ENCODE measurements around the gene SIX3. TPM values are rescaled to one million over a fixed set of nuclear protein-coding genes. Genes with fewer than 3 reads are reported as not detected.

Gene SIX3
- total RNA-seq, 8 experiments from 2014 or later: 0.08 to 0.47 (median 0.22) TPM; not detected in 4

GRCh38 chr2:44939106-44940048 lies 2.1 kb upstream of the SIX3 start:
- H3K4me1 ChIP-seq (replicated peaks in 1 of 2): peaks cover 6 to 35% of the 10 kb centered on the region in 2 donors
- in situ Hi-C loops (cut with MboI; ENCODE audit: low pct_unique_long_range_greater_than_20kb in 2 of 9, low sequenced_read_pairs in 9 of 9, unreplicated experiment in 9 of 9): loop anchor here in 1 of 9 experiments (25.0 kb wide), 1 partner anchor 452 kb away; no protein-coding TSS in a partner anchor
- peak overlapping the region in 1 of 5 donors; percentile 13 for H3K4me3 ChIP-seq
- no peak for ATAC-seq (replicated peaks in 6 of 8)
- 0 to 80% (median 17%) methylated on average over 1 to 7 of the region's 42 CpGs; no CpG with 5 or more reads in 2 of the 10 experiments for WGBS, 10 experiments
- H3K27ac ChIP-seq: no peak overlapping the region

DNA sequence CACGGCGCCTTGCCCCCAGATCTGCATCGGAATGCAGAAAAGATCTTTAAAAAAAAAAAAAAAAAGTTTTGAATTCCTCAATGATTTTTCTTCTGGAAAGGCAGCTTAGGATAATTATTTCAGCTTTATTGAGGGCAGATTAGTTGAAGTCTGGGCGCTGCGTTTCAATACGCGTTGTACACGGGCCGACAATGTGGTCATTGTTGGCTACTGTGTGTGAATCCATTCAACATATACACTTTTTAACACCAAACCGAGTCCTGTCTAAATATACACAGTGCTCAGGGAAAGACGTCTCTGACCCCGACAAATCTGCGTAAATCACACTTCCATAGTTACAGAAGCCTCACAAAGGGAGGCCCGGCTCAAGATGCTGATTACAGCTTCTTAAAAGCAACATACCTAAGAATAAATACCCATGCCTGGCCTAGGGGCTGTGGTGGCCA lies 1.4 kb upstream of the SIX3 start:
- in situ Hi-C loops (cut with MboI; ENCODE audit: low pct_unique_long_range_greater_than_20kb in 2 of 9, low sequenced_read_pairs in 9 of 9, unreplicated experiment in 9 of 9): loop anchor here in 1 of 9 experiments (25.0 kb wide), 1 partner anchor 453 kb away; no protein-coding TSS in a partner anchor
- no peak for ATAC-seq (replicated peaks in 6 of 8)
- 0 to 93% (median 20%) methylated on average over 1 to 12 of the region's 14 CpGs; no CpG with 5 or more reads in 1 of the 10 experiments for WGBS, 10 experiments
- Histone ChIP-seq H3K4me1 (replicated peaks in 1 of 2) (peaks cover 6 to 31% of the 10 kb centered on the region in 2 donors), H3K4me3 (no peak overlapping the region), H3K27ac (no peak overlapping the region)

- Histone ChIP-seq H3K4me3 (peak overlapping the region in 1 of 5 donors; percentile 30), H3K4me1 (replicated peaks in 1 of 2) (peaks cover 6 to 25% of the 10 kb centered on the region in 2 donors), H3K27ac (no peak overlapping the region)
- no peak for ATAC-seq (replicated peaks in 6 of 8)
- 0 to 45% (median 11%) methylated on average over 1 to 9 of the region's 25 CpGs; no CpG with 5 or more reads in 2 of the 10 experiments for WGBS, 10 experiments
- in situ Hi-C loops (cut with MboI; ENCODE audit: low pct_unique_long_range_greater_than_20kb in 2 of 9, low sequenced_read_pairs in 9 of 9, unreplicated experiment in 9 of 9): loop anchor here in 1 of 9 experiments (25.0 kb wide), 1 partner anchor 454 kb away; no protein-coding TSS in a partner anchor
Observed at GRCh38 chr2:44940732-44941464, 604 bp upstream of the SIX3 start.

GRCh38 chr2:44942304-44943030 lies 965 bp downstream of the SIX3 start:
- in situ Hi-C loops (cut with MboI; ENCODE audit: low pct_unique_long_range_greater_than_20kb in 2 of 9, low sequenced_read_pairs in 9 of 9, unreplicated experiment in 9 of 9): loop anchor here in 1 of 9 experiments (25.0 kb wide), 1 partner anchor 455 kb away; no protein-coding TSS in a partner anchor
- 0 to 20% (median 16%) methylated on average over 1 to 7 of the region's 69 CpGs; no CpG with 5 or more reads in 7 of the 10 experiments for WGBS, 10 experiments
- H3K27ac ChIP-seq: no peak overlapping the region
- peak overlapping the region in 3 of 5 donors; percentile 23 to 32 (median 30) for H3K4me3 ChIP-seq
- H3K4me1 ChIP-seq (replicated peaks in 1 of 2): peaks cover 6 to 25% of the 10 kb centered on the region in 2 donors
- ATAC-seq (replicated peaks in 6 of 8): peak in 1 of 8 experiments; percentile 9

DNA sequence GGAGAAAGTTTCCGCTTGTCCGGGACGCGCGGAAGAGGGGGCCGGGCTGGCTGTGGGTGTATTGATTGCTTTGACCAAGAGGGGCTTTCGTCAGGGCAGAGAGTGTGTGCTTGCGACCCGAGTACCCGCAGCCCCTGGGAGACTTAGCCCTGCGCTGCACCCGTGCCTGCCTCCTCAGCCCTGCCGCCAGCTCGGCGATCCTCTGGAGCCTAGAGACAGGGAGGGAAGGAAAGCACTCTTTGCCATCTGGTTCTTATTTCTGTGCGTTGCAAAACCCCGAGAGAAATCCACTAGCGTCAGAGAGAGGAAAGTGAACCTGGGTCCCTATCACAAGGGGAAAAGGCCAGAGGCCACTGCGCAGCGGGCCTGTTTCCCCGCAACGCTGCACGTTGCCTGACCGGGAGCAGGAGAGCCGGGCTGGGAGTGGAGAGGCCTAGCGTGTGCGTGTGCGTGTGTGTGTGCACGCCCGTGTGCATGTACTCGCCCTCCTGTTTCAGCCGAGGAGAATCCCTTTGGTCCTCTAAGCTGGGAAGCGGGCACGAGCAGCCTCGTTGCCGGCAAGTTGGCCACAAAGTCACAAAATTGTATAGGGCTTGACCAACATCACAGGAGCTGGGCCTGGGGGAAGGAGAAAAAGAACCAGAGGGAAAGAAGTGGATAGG lies 1.7 kb downstream of the SIX3 start:
- H3K4me3 ChIP-seq: peak overlapping the region in 1 of 5 donors; percentile 11
- ATAC-seq (replicated peaks in 6 of 8): no peak
- H3K4me1 ChIP-seq (replicated peaks in 1 of 2): peaks cover 6 to 21% of the 10 kb centered on the region in 2 donors
- WGBS, 10 experiments: 0 to 70% (median 42%) methylated on average over 2 to 9 of the region's 36 CpGs; no CpG with 5 or more reads in 4 of the 10 experiments
- in situ Hi-C loops (cut with MboI; ENCODE audit: low pct_unique_long_range_greater_than_20kb in 2 of 9, low sequenced_read_pairs in 9 of 9, unreplicated experiment in 9 of 9): loop anchor here in 1 of 9 experiments (25.0 kb wide), 1 partner anchor 456 kb away; no protein-coding TSS in a partner anchor
- H3K27ac ChIP-seq: no peak overlapping the region

DNA sequence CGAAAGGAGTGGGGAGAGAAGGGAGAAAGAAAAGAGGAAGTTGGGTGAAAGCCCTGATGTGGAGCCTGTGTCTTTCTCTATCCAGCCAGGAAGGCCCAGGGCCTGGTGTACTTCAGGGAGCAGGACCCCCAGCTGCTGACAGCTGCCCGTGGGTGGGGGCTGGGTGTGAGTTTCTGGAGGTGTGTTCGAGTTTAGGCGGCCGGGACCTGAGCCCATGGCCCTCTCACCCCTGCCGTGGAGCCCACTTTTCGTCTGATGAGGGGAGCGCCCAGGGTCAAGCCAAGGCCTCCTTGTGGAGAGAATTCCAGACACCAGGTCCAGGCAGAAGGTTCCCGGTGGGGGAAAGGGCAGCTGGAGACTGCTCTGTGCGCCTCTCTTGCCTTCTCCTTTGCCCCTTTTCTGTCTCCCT lies 2.2 kb downstream of the SIX3 start:
- Histone ChIP-seq H3K27ac (no peak overlapping the region), H3K4me1 (replicated peaks in 1 of 2) (peaks cover 6 to 16% of the 10 kb centered on the region in 2 donors), H3K4me3 (no peak overlapping the region)
- no peak for ATAC-seq (replicated peaks in 6 of 8)
- 46 to 71% (median 50%) methylated on average over 4 to 6 of the region's 10 CpGs; no CpG with 5 or more reads in 5 of the 10 experiments for WGBS, 10 experiments
- in situ Hi-C loops (cut with MboI; ENCODE audit: low pct_unique_long_range_greater_than_20kb in 2 of 9, low sequenced_read_pairs in 9 of 9, unreplicated experiment in 9 of 9): loop anchor here in 1 of 9 experiments (25.0 kb wide), 1 partner anchor 456 kb away; no protein-coding TSS in a partner anchor

- in situ Hi-C loops (cut with MboI; ENCODE audit: low pct_unique_long_range_greater_than_20kb in 2 of 9, low sequenced_read_pairs in 9 of 9, unreplicated experiment in 9 of 9): loop anchor here in 1 of 9 experiments (25.0 kb wide), 1 partner anchor 457 kb away; no protein-coding TSS in a partner anchor
- WGBS, 10 experiments: 0 to 45% (median 21%) methylated on average over 1 to 10 of the region's 62 CpGs; no CpG with 5 or more reads in 6 of the 10 experiments
- Histone ChIP-seq H3K27ac (no peak overlapping the region), H3K4me3 (peak overlapping the region in 1 of 5 donors; percentile 14), H3K4me1 (replicated peaks in 1 of 2) (peaks cover 11 to 15% of the 10 kb centered on the region in 2 donors)
- peak in 2 of 8 experiments; percentile 8 to 14 for ATAC-seq (replicated peaks in 6 of 8)
Observed at GRCh38 chr2:44944102-44944951, 2.8 kb downstream of the SIX3 start.

DNA sequence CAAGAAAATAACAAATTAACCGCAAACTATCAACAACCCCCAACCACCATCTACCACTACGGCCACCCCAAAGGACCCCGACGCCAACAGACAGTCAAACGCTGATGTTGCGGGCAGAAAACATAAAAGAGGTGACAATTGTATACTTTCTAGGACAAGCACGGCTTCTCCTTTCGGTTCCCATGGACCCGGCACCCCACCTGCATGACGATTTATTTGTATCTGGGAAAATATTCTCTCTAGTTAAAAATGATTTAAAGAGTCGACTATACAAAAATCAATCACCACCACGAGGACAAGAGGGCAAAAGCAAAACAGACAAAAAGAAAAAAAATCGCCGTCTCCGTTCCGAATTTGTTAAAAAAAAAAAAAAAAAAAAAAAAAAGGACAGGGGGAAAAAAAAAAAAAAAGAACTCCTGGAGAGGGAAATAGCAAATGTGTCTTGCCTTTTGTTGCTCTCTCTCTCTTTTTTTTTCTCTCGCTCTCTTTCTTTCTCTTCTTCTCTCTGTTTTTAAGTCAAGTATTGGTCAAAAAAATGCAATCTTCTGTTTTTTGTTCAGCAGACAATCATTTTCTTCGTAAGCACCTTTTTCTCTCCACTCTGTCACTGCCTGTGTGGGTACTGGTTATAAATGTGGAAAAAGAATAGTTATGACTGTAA lies 3.6 kb downstream of the SIX3 start:
- Histone ChIP-seq H3K27ac (no peak overlapping the region), H3K4me1 (replicated peaks in 1 of 2) (peaks cover 16 to 19% of the 10 kb centered on the region in 2 donors), H3K4me3 (no peak overlapping the region)
- WGBS, 10 experiments: 0 to 38% (median 15%) methylated on average over 1 to 17 of the region's 18 CpGs
- in situ Hi-C loops (cut with MboI; ENCODE audit: low pct_unique_long_range_greater_than_20kb in 2 of 9, low sequenced_read_pairs in 9 of 9, unreplicated experiment in 9 of 9): loop anchor here in 1 of 9 experiments (25.0 kb wide), 1 partner anchor 458 kb away; no protein-coding TSS in a partner anchor
- no peak for ATAC-seq (replicated peaks in 6 of 8)

- peaks cover 20 to 26% of the 10 kb centered on the region in 2 donors for H3K4me1 ChIP-seq (replicated peaks in 1 of 2)
- ATAC-seq (replicated peaks in 6 of 8): no peak
- H3K4me3 ChIP-seq: no peak overlapping the region
- in situ Hi-C loops (cut with MboI; ENCODE audit: low pct_unique_long_range_greater_than_20kb in 2 of 9, low sequenced_read_pairs in 9 of 9, unreplicated experiment in 9 of 9): loop anchor here in 1 of 9 experiments (25.0 kb wide), 1 partner anchor 459 kb away; no protein-coding TSS in a partner anchor
- WGBS, 10 experiments: 21 to 87% (median 31%) methylated on average over 4 to 14 of the region's 16 CpGs
- H3K27ac ChIP-seq: no peak overlapping the region
Observed at GRCh38 chr2:44945676-44946371, 4.3 kb downstream of the SIX3 start.
